Mammary epithelial cell (primary cell): ENCODE results near the gene NEU4.

Source experiments
- EZH2 ChIP-seq: IDR thresholded peaks from 2 replicates; pipeline ENCODE4 v1.6.1; 2012; ENCODE audit warnings: low read length, inconsistent platforms, borderline replicate concordance
- TF ChIP-seq, protein P1 (sequence below), 2 donors: IDR thresholded peaks in 1 of 2; conservative IDR thresholded peaks in 1 of 2; 2 replicates each; pipeline ENCODE4 v1.5.1; 2011 to 2012; ENCODE audit warnings: inconsistent platforms in 2 of 2, low read length in 2 of 2, mild to moderate bottlenecking in 2 of 2, control low read depth in 1 of 2, low read depth in 1 of 2; ENCODE audit not compliant: insufficient read depth in 1 of 2; ENCODE audit errors: extremely low read depth in 1 of 2

DNA sequence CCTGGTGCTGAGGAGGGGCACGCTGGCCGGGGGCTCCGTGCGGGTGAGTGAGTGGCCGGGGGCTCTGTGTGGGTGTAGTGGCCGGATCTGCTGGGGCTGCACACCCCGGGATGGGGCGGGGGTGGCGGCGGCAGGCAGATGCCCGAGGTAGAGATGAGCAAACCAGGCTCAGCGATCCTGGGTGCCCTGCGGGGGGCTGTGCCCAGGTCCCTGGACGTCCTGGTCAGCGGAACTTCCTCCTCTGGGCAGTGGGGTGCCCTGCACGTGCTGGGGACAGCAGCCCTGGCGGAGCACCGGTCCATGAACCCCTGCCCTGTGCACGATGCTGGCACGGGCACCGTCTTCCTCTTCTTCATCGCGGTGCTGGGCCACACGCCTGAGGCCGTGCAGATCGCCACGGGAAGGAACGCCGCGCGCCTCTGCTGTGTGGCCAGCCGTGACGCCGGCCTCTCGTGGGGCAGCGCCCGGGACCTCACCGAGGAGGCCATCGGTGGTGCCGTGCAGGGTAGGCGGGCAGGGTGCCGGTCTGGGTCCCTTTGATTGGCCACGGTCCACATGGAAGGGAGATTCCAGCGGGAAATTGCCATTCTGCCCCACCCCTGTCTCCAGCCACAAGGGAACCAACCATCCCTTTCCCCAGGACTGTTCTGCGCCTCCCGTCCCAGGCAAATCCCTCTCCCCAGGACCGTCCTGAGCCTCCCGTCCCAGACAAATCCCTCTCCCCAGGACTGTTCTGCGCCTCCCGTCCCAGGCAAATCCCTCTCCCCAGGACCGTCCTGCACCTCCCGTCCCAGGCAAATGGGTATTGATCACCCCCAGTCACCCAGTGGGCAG, 5.9 kb downstream of the NEU4 start:
- TF ChIP-seq, protein P1, sequence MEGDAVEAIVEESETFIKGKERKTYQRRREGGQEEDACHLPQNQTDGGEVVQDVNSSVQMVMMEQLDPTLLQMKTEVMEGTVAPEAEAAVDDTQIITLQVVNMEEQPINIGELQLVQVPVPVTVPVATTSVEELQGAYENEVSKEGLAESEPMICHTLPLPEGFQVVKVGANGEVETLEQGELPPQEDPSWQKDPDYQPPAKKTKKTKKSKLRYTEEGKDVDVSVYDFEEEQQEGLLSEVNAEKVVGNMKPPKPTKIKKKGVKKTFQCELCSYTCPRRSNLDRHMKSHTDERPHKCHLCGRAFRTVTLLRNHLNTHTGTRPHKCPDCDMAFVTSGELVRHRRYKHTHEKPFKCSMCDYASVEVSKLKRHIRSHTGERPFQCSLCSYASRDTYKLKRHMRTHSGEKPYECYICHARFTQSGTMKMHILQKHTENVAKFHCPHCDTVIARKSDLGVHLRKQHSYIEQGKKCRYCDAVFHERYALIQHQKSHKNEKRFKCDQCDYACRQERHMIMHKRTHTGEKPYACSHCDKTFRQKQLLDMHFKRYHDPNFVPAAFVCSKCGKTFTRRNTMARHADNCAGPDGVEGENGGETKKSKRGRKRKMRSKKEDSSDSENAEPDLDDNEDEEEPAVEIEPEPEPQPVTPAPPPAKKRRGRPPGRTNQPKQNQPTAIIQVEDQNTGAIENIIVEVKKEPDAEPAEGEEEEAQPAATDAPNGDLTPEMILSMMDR (conservative IDR thresholded peaks at IDR 0.05 in 1 of 2, IDR thresholded peaks at IDR 0.05 in 1 of 2; ENCODE audit: extremely low read depth in 1 of 2, insufficient read depth in 1 of 2, low read depth in 1 of 2, low read length in 2 of 2), result no peak
- no peak for TF ChIP-seq EZH2
